ENCODE measurements around the gene KIAA1217. TPM values are rescaled to one million over a fixed set of nuclear protein-coding genes. Genes with fewer than 3 reads are reported as not detected.

The KIAA1217 gene
- total RNA-seq, 4 donors from 2014 or later, result 10.1 to 15.9 (median 12.5) TPM

DNA sequence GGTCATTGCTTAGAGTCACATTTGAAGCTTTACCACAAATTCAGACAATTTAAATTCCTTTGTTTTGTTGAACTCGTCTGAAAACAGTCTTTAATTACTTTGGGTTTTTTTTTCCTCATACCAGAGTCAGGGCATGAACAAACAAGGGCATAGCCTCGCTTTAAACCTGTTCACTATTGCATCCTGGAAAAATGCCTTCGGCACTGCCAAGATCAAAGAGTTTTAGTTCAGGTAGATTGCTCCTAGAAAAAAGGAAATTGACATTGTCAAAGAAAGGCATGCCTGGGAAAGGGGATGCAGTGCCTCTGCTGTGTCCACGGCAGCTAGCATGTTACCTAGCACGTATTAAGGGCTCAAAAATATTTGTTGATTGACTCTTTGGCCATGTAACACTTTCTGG is 279.7 kb downstream of the KIAA1217 start:
- Histone ChIP-seq H3K27me3 (no peaks in the 10 kb centered on the region), H3K9me3 (no peaks in the 10 kb centered on the region), H3K27ac (replicated peaks in 1 of 4) (no peak overlapping the region), H3K36me3 (peaks cover 0 to 35% (median 0%) of the 10 kb centered on the region in 4 donors), H3K4me1 (peaks cover 0 to 10% (median 6%) of the 10 kb centered on the region in 4 donors), H3K4me3 (no peak overlapping the region)
- WGBS, result 79% methylated on average over 5 of the region's 5 CpGs
- intact Hi-C loops (cut with DNase I), result no loop called here
- TF ChIP-seq CTCF (IDR thresholded peaks at IDR 0.05), result no peak
- no peak for TF ChIP-seq POLR2AphosphoS5 (IDR thresholded peaks at IDR 0.05)
- no peak for TF ChIP-seq POLR2A (IDR thresholded peaks at IDR 0.05; ENCODE audit: low read depth)
- no peak for TF ChIP-seq EP300 (IDR thresholded peaks at IDR 0.05)
- DNase-seq (ENCODE audit: extremely low spot score), result no peak

DNA sequence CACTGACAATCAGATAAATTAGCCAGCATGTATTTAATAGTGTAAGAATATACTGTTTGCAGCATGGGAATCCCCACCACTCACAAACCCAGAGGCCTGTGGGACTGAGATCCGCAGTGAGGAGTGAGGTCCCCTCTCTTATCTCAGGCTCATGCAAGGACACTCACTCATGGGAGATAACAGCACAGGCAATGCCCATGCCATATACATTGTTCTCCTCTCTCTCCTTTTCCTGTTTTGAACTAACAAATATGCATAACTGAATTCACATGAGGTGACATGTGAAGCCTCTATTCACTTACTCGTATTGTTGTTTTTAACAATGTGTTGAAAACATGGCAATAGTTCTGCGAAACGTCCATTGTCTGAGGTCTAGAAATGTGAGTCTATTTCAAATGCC is 284.2 kb downstream of the KIAA1217 start:
- no peak for DNase-seq (ENCODE audit: extremely low spot score)
- H3K4me1 ChIP-seq, result no peaks in the 10 kb centered on the region
- 84% methylated on average over 4 of the region's 4 CpGs for WGBS
- H3K4me3 ChIP-seq, result no peak overlapping the region
- no peaks in the 10 kb centered on the region for H3K27me3 ChIP-seq
- TF ChIP-seq POLR2AphosphoS5 (IDR thresholded peaks at IDR 0.05) (no peak), EP300 (IDR thresholded peaks at IDR 0.05) (no peak), POLR2A (IDR thresholded peaks at IDR 0.05; ENCODE audit: low read depth) (no peak), CTCF (IDR thresholded peaks at IDR 0.05) (no peak)
- H3K9me3 ChIP-seq, result no peaks in the 10 kb centered on the region
- H3K27ac ChIP-seq (replicated peaks in 1 of 4), result no peak overlapping the region
- peaks cover 0 to 55% (median 0%) of the 10 kb centered on the region in 4 donors for H3K36me3 ChIP-seq
- intact Hi-C loops (cut with DNase I), result no loop called here

DNA sequence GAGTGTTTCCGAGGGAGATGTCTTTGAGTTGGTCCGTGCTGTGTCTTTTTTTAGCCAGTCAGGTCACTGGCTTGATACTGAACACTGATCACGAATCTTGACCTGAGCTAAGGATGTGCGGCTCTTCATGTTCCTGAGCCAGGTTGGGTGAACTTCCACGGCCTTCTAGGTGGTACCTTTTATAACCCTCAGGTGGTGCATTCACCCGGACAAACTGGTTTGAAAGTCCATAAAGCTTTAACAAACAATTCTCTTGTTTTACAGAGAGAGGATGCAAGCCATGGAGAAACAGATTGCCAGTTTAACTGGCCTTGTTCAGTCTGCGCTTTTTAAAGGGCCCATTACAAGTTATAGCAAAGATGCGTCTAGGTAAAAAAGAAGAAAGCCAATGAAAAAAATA is 285.3 kb downstream of the KIAA1217 start:
- intact Hi-C loops (cut with DNase I), result no loop called here
- Histone ChIP-seq H3K4me3 (no peak overlapping the region), H3K27ac (replicated peaks in 1 of 4) (no peak overlapping the region), H3K36me3 (peaks cover 0 to 57% (median 0%) of the 10 kb centered on the region in 4 donors), H3K4me1 (no peaks in the 10 kb centered on the region), H3K9me3 (no peaks in the 10 kb centered on the region), H3K27me3 (no peaks in the 10 kb centered on the region)
- no peak for TF ChIP-seq POLR2A (IDR thresholded peaks at IDR 0.05; ENCODE audit: low read depth)
- TF ChIP-seq POLR2AphosphoS5 (IDR thresholded peaks at IDR 0.05), result no peak
- TF ChIP-seq CTCF (IDR thresholded peaks at IDR 0.05), result no peak
- TF ChIP-seq EP300 (IDR thresholded peaks at IDR 0.05), result no peak
- WGBS, result 98% methylated on average over 8 of the region's 8 CpGs
- no peak for DNase-seq (ENCODE audit: extremely low spot score)

DNA sequence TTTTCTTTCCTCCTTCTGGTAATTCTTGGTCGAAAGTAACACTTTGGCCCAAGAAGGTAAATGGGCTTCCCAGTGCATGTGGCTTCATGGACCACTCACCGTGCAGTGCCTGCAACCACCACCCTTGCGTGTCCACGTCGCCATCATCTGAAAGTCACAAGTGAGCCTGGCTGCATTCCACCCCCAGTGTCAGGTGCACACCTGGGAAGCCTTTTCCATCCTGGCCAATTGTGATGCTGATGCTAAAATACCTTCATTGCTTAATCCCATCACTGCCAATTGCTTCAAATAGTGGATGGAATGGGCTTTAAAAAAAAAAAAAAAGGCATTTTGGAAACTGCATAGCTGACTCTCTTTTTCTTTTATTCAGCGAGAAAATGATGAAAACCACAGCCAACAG is 285.8 kb downstream of the KIAA1217 start:
- intact Hi-C loops (cut with DNase I), result no loop called here
- H3K36me3 ChIP-seq, result peaks cover 0 to 57% (median 0%) of the 10 kb centered on the region in 4 donors
- TF ChIP-seq EP300 (IDR thresholded peaks at IDR 0.05) (no peak), POLR2AphosphoS5 (IDR thresholded peaks at IDR 0.05) (no peak), POLR2A (IDR thresholded peaks at IDR 0.05; ENCODE audit: low read depth) (no peak), CTCF (IDR thresholded peaks at IDR 0.05) (no peak)
- no peak for DNase-seq (ENCODE audit: extremely low spot score)
- H3K27me3 ChIP-seq, result no peaks in the 10 kb centered on the region
- H3K27ac ChIP-seq (replicated peaks in 1 of 4), result no peak overlapping the region
- 95% methylated on average over 6 of the region's 6 CpGs for WGBS
- H3K9me3 ChIP-seq, result no peaks in the 10 kb centered on the region
- no peaks in the 10 kb centered on the region for H3K4me1 ChIP-seq
- H3K4me3 ChIP-seq, result no peak overlapping the region

Data from esophagus muscularis mucosa (tissue), 4 donors.